ENCODE data around the gene CHKA.
A peak's percentile ranks its signal among the peaks of the same experiment; 100 is the strongest.

The CHKA gene

GRCh38 chr11:68044145-68044813 is 76.9 kb downstream of the CHKA start:
- DNase-seq, result no peak

DNA sequence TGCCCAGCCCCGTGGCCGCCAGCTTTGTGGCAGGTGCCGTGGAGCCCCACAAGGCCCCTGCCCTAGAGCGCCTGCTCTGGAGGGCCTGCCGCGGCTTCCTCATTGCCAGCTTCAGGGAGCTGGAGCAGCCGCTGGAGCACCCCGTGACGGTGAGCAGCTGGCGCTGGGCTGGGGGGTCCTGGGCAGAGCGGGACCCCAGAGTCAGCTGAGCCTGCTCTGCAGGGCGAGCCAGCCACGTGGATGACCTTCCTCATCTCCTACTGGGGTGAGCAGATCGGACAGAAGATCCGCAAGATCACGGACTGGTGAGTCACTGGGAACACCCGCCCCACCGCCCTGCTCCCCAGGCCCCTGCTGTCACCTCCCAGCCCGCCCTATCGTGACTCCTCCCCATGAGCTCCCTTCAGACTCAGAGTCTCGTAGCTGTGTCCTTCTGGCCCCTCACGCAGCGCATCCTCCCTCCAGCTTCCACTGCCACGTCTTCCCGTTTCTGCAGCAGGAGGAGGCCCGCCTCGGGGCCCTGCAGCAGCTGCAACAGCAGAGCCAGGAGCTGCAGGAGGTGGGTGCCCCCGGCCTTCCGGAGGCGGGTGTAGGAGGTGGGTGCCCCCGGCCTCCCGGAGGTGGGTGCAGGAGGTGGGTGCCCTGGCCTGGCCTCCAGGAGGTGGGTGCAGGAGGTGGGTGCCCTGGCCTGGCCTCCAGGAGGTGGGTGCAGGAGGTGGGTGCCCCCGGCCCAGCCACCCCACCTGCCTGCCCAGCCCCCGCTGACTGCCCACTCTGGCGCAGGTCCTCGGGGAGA is 77.6 kb downstream of the CHKA start:
- peak; percentile 39 to 76 for DNase-seq

DNA sequence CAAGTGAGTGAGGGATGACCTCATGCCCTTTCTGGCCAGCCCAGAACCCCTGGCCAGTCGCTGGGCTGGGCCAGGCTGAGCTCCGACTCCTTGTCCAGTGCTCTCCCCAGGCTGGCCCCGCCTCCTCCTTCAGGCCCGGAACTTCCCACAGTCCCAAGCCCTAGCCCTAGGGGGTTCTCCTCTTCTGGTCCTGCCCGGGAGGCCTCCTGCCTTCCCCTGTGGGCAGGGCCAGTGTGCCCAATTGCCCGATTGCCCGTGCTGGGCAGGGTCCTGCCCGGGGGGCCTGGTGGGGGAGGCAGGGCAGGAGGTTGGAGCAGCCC is 78.2 kb downstream of the CHKA start:
- peak in 1 of 2 donors; percentile 26 for DNase-seq

GRCh38 chr11:68042219-68043028 is 78.8 kb downstream of the CHKA start:
- DNase-seq, result no peak

DNA sequence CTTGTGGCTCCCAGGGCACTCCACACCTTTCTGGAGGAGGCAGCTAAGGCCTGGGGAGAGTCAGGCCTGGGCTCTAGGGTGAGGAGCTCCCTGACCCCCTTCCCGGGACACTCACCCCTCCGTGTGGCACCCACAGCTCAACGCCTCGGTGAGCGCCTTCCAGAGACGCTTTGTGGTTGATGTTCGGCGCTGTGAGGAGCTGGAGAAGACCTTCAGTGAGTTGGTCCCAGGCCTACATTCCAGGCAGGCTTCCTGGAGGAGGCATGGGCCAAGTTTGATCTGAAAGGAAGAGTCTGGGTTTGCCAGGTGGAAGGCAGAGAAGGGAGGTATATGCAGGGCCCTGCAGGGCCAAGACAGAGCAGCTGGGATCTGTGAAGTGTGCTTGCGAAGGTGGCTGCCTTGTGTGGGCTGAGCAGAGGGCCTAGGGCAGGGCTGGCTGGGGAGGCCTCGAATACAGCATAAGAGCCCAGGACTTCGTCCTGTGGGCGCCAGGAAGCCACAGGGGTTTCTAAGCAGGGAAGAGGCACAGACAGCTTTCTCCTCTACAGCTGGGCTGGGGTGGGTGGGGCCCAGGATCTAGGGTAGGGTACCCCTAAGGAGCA is 79.5 kb downstream of the CHKA start:
- DNase-seq, result no peak

- no peak for DNase-seq
These were observed 80.1 kb downstream of the CHKA start for GRCh38 chr11:68040957-68041591.

- DNase-seq, result peak; percentile 68 to 75
These were observed 80.9 kb downstream of the CHKA start for GRCh38 chr11:68040101-68040956.

DNA sequence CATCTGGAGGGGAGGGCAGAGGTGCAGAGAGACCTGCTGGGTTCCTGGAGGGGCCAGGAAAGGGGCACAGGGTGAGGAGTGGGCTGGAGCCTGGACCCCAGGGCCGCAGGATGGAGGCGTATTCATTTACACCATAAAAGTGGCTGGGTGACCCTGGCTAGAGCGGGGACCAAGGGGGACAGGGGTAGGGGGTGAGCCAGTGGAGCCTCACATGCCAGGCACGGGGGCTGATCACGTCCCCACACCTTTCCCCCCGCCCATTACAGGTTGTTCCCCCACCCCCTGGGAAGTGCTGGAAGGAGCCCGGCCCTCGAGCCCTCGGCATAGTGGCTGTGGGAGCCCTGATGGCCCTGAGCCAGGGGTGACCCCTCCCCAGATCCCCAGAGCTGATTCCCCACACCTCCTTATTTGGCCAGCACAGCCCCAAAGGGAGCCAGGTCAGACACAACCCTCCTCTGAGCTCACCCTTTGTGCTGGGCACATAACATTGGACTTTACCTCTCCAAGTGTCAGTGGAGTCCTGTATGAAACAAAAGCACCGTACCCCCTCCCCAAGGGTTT is 81.6 kb downstream of the CHKA start:
- peak in 1 of 2 donors; percentile 36 for DNase-seq

- DNase-seq, result peak; percentile 91 to 94
These were observed 82.3 kb downstream of the CHKA start, which contains the start of gene TCIRG1 for GRCh38 chr11:68038718-68039525. TCIRG1 (plus strand) TSS chr11:68039025; CDS start chr11:68041272, 2,247 bp downstream.

GRCh38 chr11:68038226-68038717 is 82.9 kb downstream of the CHKA start:
- no peak for DNase-seq

- DNase-seq, result peak in 1 of 2 donors; percentile 27
These were observed 83.6 kb downstream of the CHKA start for GRCh38 chr11:68037411-68038225.

DNA sequence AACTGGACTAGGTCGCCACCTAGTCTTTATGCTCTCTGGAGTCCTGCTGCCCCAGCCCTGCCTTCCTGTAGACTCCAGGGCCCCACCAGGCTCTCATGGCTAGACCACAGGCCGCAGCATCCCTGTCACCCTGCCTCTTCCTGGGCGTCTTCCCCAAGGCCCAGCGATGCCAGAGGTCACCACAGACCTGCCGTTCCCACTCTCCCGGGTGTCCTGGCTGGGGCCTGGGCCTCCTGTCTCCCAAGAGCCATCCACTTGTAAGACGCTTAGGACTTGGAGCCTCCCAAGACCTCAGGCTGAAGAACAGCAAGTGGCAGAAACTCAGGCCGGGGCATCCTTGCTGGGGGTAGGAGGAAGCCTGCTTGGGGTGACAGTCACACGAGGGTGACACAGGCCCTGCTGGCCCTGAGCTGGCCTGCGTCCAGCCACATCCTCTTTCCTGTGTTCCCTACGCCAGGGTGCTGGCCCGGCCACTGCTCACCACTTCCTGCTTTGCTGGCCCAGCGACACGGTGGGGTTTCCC is 84.4 kb downstream of the CHKA start:
- DNase-seq, result peak; percentile 94 to 98

DNA sequence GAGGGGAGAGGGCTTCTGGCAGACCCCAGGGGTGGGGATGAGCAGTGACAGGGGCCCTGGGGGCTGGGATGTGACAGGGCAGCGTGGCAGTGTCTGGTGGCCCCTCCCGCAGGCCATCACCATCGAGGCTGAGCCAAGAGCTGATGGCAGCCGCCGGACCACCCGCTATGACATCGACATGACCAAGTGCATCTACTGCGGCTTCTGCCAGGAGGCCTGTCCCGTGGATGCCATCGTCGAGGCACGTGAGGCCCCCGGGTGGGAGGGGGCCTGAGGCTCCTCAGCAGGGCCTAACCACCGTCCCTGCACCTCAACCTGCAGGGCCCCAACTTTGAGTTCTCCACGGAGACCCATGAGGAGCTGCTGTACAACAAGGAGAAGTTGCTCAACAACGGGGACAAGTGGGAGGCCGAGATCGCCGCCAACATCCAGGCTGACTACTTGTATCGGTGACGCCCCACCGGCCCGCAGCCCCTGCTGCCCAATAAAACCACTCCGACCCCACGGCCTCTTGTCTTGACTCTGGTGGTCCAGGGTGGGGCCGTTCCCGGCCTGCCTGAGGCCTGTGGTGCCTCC is 85.0 kb downstream of the CHKA start:
- peak; percentile 81 to 93 for DNase-seq

- DNase-seq, result no peak
These were observed 85.8 kb downstream of the CHKA start for GRCh38 chr11:68035266-68035876.

DNA sequence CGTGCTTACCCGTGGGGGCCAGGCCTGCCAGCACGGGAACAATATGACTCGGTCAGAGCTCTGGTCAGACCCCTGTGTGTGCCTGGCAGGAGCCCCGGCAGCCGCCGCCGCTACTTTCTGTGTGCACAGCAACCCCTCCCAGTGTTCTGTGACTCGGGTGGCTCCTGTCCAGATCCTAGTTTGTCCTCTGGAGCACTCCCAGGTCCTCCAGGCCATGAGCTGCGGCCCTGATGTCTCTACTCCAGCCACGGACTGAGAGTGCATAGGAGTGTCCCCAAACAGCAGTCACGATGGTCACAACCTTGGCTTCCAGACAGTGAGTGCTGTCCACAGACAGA is 87.5 kb downstream of the CHKA start:
- no peak for DNase-seq

DNA sequence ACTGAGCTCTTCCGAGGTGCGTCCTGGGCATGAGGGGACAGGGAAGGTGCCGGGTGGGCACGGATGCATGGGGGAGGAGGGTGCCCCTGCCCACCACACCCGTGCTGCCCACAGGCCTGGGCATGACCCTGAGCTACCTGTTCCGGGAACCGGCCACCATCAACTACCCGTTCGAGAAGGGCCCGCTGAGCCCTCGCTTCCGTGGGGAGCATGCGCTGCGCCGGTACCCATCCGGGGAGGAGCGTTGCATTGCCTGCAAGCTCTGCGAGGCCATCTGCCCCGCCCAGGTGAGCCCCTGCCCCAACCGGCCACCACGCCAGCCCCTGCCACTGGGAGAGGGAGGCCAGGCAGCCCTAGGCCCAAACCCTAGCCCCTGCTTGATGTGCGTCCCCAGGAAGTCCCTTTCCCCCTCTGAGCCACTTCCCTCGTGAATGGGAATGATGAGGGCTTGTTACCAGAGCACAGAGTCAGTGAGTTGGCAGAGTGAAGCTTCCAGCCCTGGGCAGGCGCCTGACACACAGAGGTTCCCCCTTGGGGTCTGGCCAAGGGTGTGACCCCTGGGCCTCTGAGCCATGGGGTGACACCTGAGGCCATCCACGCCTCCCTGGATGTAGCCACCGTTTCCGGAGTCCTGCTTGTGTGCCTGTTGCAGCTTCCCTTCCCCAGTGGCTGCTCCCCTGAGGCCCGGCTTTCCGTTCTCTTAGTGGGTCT is 88.0 kb downstream of the CHKA start:
- no peak for DNase-seq

- DNase-seq, result no peak
These were observed 89.2 kb downstream of the CHKA start for GRCh38 chr11:68032003-68032402.

DNA sequence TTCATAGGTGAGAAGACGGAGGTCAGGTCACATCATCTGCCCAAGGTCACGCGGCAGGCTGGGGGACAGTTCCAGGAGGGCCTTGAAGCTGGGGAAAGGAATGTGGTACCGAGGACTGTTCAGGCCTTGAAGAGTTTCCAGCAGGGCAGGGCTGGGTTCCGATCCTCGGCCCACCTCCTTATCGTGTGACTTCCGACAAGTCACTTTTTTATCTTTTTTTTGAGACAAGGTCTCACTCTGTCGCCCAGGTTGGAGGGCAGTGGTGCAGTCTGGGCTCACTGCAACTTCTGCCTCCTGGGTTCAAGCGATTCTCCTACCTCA is 90.1 kb downstream of the CHKA start:
- peak in 1 of 2 donors; percentile 32 for DNase-seq
